Stimulated activated CD8-positive, alpha-beta memory T cell treated with anti-CD3 and anti-CD28 coated beads, Interleukin-12 subunit alpha, Interleukin-12 subunit beta, amount 100 ng/mL, for 1 hour (primary cell): ENCODE data around the gene SLCO4A1.

ENCODE experiments used
- DNase-seq: peaks from one replicate; pipeline ENCODE4 v3.0.0-alpha.2; 2020; ENCODE audit warnings: low read depth

SLCO4A1 gene

DNA sequence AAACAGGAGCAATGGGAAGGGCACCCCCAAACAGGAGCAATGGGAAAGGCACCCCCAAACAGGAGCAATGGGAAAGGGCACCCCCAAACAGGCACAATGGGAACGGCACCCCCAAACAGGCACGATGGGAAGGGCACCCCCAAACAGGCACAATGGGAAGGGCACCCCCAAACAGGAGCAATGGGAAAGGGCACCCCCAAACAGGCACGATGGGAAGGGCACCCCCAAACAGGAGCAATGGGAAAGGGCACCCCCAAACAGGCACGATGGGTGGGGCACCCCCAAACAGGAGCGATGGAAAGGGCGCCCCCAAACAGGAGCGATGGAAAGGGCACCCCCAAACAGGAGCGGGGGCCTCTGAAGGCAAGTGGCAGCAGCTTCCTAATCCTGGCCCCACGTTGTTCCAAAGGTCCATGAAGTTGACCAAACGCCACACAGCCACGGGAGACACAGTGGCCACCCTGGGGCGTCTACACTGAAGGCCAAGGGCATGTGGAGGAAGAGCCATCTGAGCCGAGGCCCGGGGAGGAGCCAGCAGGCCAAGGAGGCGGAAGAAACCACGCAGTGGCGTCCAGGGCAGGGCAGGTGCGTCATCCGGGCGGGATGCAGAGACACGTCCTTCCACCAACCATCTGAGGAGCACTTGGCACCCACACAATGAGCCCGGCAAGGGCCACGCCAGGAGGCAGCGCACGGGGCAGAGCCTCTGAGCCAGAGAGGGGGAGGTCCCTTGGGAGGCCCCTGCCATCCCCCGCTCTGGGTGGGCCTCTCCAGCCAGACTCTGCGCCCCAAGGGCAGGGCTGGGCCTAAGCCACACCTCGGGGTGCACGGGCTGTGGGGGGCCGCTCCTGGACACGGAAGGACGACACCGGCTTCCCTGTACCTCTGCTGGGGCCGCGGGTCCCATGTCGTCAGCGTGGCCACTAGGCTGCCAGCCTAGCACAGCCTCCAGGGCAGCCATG is 44.8 kb downstream of the SLCO4A1 start:
- no peak for DNase-seq

DNA sequence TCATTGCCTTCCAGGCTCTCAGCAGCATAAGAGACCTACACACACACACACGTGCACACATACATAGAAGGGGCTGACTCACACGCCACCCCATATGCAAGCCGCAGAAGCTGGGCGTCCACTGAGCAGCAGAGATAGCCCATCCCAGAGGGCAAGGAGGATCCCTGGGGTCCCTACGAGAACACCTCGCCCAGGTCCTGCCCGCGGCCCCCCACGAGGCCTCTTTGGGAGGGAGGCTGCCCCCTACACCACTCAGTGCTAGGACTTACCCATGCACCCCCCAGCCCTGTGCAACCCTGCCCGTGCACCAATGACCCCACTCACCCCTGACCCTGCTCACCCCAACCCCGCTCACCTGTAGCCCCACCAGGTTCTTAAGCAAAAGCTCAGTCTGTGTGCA is 45.8 kb downstream of the SLCO4A1 start:
- no peak for DNase-seq

DNA sequence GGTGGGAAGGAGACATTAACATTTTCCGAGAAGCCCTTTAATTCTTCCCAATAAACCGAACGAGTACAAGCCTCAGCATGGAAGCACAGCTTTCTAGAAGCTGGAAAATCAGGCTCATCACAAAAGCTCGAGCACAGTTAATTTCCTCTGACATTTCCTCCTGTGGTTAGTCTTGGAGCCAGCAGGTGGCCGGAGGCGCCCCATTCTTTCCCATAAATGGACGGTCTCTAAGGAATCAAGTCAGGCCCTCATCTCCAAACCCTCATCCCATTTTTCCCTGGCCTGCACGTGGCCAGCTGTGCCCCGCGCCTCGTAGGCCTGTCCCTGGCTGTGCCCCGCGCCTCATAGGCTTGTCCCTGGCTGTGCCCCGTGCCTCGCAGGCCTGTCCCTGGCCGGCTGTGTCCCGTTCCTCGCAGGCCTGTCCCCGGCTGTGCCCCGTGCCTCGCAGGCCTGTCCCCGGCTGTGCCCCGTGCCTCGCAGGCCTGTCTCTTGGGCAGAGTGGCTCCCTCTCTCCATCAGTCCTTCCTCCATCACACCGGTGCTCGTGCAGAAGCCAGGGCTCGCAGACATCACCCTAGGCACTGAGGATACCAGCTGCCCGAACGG is 46.7 kb downstream of the SLCO4A1 start:
- no peak for DNase-seq

DNA sequence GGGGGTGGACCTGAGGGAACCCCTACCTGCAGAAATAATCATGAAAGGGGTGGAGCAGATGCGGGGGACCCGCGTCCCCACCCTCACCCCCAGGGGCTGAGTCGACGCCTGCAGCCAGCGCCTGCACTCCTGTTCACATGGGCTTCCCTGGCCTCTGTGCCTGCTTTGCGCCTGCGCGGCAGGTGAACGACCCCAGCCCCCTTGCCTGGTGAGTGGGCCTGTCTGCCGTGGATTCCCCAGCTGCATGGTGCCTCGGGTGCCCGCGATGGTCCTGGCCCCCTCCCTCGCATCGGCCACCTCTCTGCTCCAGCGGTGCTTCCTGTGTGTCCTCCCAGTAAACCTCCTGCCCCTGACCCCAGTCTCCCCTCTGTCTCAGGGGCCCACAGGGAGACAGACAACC is 47.6 kb downstream of the SLCO4A1 start:
- no peak for DNase-seq

DNA sequence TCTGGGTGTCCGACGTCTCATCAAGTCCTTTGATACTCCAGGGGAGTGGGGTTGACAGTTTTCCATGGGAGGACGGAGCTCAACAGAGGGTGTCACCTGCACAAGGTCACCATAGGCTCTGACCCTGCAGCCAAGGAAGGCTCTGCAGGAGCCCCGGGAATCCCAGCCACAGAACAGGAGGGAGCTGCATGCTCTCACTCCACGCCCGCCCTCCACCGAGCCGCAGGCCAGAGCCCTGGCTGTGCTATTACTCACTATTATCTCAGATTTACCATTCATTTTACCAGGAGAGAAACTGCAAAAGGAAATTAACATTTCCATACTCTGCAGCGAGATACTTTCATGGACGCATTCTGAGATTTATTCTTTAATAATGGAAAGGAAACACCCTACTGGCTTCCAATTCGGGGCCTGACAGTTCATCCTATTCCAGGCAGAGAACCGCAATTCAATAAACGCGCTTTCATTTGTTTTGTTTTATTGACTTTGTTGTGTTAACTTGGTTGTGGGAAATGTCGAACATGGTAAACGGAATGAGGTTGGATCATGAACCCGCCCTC is 48.0 kb downstream of the SLCO4A1 start:
- DNase-seq = no peak

DNA sequence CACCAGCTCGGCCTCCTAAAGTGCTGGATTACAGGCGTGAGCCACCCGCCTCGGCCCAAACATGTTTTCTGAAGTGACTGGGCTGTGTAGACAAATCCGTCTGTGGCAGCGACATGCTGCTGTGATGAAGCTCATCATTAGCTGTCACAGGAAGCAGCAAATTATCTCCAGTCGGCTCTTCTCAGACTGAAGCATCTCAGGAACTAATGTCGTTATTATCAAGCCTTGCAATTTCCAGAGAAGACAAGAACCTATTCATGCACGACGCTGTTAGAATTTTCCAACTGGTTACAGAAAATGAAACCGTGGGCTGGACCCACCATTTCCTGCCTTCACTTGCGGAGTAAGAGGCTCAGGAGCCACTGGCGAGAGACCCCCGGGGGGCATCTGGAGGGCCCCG is 49.2 kb downstream of the SLCO4A1 start:
- no peak for DNase-seq

DNA sequence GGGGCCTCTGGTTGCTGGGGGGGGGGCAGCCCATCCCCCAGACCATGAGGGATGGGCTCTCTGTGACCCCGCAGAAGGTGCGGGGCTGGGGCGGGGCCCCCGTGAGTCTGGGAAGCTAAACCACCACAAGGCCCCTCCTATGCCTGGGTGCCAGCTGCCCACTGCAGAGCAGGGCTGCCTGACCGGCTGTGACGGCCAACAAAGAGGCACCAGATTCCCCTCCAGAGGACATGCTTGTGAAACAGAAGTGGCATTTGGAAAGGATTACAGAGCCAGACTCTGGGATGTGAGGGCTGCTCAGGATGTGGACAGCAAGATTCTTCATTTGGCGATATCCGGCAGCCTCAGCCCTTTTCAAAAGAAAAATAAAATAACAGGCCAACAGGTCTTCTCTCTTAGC is 49.9 kb downstream of the SLCO4A1 start:
- DNase-seq = no peak

DNA sequence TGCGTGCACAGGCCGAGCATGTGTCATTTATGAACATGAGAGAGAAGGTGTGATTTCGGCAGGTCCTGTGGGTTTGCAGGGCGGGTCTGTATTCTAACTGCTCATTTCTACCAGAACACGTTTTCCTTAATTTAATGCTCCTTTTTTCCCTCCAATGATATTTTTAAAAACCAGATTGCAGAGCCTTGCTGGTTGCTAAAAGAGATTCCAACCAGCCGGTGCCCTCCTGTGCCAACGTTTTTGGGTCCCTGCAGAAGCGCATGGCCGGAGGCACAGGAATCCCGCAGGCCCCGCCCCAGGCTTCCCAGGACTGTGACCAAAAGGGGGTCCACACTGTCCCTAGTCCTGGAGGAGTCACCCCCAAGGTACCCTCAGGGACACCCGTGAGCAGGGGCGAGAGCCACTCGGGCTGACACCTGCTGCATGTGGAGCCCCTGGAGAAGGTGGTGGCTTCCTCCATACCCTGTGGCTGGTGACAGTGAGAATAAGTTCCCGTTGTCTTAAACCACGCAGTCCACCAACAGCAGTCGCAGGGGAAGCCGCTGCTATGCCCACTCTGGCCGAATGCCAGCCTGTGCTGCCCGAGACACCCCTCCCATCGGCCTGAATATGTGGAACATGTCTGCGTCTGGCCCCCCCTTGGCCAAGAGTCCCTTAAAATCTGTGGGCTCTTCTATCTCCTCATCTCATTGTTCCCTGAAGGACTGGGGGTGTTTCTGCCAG is 50.7 kb downstream of the SLCO4A1 start:
- DNase-seq = no peak

DNA sequence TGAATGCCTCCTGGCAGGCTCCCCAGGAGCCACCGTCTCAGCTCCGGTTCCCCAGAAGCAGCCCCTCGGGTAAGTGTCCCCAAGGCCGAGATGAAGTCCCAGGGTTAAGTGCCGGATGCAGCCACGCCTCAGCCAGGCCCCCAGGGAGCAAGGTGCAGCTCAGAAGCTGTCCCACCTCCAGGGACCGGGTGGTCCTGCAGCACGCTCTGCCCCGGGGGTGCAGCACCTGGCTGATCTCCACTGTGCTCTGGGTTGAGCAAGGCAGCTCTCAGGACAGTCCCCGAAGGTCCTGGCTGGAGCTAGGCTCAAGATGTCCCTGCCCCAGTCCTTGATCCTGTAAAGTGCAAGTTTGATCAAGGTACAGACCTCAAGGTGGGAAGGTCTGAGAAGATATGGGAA is 51.2 kb downstream of the SLCO4A1 start:
- no peak for DNase-seq

DNA sequence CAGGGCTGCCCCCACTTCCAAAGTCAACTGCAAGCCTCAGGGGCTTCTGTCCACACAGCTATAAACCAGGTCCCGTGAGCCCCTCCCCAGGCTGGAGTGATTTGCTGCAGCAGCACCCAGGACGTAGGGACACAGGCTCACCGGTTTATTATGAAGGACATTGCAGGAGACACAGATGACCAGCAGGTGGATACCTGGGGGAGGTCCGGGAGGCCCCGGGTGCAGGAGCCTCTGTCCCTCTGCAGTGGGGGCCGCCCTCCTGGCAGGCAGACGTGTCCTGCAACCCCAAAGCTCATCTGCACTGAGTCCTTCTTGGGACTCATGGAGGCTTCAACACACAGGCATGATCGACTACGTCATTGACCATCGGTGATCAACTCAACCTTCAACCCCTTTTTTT is 51.8 kb downstream of the SLCO4A1 start:
- DNase-seq = no peak

DNA sequence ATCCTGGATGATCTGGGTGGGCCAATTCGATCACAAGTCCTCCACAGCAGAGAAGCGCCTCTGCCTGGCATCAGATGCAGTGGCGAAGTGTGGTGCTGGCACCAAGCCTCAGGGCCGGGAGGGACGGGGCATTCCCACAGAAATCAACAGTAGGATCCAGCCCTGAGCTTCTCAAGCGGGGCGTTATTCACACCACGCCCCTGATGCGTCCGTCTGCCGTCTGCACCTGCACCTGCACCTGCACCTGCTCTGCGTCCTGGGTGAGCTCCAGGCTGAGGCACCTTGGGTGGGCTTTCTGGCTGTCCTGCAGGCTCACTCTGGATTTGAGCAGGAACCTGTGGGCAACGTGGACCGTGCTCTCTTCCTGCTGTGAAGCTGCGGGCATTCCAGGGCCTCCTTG is 52.6 kb downstream of the SLCO4A1 start:
- no peak for DNase-seq

DNA sequence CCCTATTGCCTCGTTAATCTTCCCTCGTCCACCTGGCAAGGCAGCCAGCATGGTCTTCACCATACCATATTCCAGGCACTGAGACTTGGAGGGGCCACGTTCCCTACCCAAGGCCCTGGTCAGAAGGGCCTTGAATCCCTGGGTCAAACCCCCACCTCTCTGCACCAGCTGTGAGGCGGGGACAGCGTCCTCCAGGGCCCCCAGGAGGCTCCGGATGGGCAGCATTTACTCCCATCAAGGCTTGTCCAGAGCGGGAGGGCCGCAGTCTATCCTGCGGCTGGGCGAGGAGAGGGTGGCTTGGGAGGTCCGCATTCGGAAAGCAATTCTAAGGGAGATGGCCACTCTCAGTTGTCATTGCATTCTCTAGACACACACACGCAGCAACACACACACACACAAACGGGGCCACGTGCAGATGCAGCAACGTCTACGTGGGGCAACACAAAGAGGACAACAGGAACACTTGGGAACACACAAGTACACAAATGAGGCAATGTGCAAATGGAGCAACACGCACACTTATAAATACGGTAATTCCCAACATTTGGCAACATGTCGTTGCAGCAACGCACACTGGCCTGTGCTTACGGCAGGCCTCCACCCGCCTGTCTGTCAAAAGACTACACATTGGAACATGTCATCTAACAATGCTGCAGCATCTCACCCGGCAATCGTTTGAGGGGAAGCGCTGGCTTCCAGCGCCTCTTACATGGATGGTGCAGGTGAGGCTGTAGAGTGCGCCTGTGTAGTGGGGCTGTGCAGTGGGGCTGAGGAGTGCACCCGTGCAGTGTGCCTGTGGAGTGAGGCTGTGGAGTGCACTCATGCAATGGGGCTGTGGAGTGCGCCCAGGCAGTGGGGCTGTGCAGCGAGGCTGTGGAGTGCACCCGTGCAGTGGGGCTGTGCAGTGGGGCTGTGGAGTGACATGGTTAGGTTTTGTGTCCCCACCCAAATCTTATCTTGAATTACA is 53.4 kb downstream of the SLCO4A1 start:
- no peak for DNase-seq

DNA sequence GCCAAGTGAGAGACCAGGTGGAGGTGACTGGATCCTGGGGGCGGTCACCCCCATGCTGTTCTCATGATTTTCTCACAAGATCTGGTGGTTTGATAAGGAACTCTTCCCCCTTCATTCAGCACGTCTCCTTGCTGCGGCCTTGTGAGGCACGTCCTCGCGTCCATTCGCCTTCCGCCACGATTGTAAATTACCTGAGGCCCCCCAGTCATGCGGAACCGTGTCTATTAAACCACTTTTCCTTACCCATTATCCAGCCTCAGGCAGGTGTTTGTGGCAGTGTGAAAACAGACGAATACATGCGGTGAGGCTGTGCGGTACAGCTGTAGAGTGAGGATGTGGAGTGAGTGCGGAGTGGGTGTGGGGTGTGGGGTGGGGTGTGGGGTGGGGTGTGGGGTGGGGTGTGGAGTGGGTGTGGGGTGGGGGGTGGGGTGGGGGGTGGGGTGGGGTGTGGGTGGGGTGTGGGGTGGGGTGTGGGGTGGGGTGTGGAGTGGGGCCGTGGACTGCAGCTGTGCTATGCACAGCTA is 54.2 kb downstream of the SLCO4A1 start:
- no peak for DNase-seq

DNA sequence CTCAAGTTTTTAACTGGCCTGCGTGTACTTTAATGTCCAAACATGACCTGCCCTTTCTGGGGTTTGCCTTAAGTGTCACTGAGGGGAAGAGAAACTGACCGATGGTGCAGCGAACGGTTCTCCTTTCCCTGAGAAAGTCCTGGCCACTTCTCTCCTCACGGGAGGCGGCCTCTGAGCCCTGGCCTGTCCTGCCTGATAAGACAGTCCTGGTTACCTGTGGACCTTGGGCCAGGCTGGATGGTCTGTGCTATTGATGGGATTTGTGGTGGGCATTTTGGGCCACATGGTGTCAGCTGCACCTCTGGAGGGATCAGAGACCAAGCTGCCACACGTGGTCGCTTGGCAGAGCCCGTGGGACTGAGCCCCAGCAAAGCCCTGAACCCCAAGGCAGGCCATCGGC is 54.7 kb downstream of the SLCO4A1 start:
- DNase-seq = no peak

DNA sequence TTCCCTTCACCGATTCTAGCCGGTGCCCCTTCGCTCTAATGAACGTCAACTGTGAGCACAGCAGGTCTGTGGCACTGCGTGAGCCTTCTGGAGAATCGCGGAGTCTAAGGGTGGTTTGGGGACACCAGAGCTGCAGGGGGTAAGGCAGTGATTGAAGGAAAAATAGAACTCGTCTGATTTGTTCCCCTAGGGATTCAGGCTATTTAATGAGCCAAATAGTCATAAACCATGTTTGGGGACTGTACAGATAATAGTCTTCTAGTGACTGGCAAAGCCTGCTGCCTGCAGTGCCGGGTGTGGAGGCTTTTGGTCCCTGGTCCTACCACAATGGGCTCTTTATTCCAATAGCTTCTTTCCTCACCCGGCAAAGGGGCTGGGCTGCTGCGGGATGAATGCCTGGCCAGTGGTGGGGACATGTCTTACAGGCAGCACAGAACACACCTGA is 55.2 kb downstream of the SLCO4A1 start:
- DNase-seq = no peak

DNA sequence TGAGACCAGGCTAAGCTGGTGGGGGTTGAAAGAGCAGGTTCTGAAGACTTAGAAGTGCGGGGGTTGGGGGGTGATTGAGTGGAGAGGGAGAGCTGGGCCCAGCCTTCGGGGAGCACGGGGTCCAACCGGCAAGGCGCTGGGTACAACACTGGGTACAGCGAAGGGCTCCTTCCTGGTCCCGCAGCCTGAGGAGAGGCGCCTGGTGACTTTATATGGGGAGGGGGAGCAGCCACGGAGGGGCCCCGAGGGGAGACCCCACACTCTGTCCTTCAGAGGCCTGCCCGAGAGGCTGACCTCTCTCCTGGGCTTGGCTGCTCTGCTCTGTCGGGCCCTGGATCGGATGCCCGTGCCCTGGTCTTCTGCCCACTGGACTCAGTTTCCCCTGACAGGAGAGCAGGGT is 55.9 kb downstream of the SLCO4A1 start:
- DNase-seq = no peak

DNA sequence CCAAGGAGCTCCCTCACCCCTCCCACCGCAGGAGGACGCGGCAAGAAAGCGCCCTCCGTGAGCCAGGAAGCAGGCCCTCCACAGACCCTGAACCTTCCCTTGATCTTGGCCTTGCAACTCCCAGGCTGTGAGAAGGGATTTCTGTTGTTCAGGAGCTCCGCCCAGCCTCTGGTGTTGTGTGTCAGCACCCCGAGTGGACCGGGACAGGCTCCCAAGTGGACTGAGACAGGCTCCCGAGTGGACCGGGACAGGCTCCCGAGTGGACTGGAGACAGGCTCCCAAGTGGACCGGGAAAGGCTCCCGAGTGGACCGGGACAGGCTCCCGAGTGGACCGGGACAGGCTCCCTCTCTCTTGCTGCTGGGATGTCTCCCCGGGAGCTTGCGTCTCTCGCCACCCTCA is 57.0 kb downstream of the SLCO4A1 start:
- no peak for DNase-seq

DNA sequence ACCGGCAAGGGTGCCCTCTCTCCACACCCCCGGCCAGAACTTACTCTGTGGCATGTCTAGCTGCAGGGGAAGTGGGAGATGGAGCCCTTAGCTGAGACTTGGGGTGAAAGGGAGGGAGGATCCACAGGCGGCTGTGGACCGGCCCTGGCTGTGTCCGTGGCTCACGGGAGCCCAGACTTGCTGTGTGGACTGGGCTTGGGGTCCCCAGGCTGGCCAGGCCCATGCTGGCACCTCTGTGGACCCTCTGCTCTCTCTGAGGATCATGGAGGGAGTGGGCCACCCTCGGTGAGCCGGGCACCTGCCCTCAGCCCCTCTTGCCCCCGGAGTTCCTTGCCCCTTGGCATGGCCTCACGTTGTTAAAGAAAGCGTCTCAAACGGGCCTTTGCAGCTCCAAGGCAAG is 57.4 kb downstream of the SLCO4A1 start:
- DNase-seq = no peak

DNA sequence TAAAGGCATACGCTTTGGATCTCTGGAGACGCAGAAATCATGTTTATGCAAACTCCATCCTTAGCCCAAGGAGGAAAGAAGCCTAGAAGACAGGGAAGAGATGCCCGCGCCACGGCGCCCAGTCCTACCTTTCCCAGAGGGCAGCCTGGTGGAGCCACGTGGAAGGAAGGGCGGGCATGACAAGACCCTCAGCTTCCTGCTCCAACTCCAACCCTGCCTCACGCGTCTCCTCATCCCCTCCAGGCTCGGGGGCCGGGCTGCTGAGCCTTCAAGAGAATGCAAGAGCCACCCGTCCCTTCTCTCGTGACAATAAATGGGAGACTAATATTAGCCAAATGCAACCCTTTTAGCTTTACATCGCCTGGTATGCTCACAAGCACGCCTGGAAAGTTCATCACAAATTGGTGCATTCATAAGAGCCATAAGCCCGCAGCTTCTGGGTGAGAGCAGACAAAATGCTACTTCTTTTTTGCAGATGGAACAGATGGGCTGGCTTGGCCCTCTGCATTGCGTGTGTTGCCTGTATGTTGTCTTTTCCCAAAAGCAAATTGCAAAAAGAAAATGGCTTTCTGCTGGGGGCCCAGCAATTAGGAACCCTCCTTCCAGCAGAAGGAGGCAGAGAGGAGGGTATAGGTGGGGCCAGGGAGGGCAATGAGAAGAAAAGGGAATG is 58.1 kb downstream of the SLCO4A1 start:
- DNase-seq = no peak

DNA sequence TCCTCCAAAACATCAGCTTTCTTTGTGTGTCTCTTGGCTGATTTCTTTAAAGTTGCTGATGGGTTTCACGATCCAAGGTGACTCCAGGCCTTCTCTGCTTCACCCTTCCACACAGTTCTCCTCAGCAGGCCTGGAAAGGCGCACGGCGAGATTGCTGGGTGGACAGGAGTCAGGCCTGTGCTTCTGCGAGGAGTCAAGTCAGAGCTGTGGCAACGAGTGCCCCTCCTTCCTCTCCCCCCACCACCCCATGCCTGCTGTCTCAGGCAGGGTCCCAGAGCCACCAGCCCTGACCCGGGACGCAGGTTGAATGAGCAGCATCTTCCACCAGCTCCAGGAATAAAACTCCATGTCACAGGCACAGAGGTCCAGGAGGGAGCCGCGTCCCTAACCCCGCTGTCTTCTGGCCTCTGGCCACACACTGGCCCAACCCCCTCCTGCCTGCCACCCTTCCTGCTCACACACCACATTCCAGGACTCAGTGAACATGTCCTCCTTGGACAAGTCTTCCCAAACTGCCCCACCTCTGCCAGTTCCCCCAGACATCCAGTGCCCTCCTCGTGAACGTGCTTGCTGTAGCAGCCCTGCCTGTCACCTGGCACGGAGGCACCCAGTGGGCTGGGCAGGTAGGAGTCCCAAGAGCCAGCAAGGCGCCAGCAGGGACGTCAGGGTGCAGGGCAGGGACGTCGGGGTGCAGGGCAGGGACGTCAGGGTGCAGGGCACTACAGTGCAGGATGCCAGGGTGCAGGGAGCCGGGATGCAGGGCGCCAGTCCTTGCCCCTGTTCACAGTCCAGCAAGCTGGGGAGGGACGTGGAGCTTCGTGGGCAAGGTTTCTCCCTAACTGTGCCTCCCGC is 59.1 kb downstream of the SLCO4A1 start:
- no peak for DNase-seq
